IPS-NIHi7 (cell line): ENCODE measurements around the gene GPC4.
"Not testable (repeated sequence)": the region's sequence is repeated elsewhere in the genome, so short reads cannot be mapped to it uniquely, and the experiment has no call there.

Source experiments
- DNase-seq: peaks from one replicate; pipeline ENCODE4 v3.0.0; 2012; ENCODE audit warnings: mixed read lengths; ENCODE audit errors: extremely low spot score

Gene GPC4

DNA sequence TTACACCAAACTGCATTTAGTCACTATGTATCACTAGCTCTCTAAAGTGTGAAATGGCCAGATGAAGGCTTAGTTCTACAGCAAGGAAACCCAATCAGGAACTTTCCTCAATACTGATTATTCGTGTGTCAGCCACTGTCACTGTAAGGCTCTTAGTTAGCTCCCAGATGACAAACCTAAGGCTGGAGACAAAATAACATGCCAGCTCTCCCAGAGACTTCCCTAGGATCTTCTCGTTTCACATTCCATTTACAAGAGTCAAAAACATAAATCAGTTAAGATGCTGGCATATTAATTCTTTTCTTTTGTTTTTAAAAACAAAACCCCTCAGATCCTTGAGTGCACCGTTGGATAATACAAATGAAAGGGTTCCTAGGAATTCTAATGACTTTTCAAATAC, 109.0 kb downstream of the GPC4 start:
- no peak for DNase-seq

DNA sequence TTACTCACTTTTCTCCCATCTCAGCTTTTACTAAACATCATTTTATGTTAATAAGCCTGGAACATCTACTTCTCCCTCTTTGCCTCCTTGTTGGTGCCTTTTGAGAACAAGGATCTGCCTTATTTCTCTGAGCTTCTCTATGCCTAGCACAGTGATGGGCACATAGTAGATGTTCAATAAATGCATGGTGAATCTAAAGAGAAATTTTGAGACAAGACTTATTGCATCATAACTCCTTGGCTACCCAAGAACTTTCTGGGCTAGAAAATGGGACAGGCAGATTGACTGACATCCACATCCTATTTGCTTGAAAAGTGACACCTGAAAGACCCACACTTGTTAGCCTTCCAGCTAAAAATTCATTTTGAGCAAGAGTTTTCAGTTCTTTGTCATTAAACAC, 109.9 kb downstream of the GPC4 start:
- no peak for DNase-seq

DNA sequence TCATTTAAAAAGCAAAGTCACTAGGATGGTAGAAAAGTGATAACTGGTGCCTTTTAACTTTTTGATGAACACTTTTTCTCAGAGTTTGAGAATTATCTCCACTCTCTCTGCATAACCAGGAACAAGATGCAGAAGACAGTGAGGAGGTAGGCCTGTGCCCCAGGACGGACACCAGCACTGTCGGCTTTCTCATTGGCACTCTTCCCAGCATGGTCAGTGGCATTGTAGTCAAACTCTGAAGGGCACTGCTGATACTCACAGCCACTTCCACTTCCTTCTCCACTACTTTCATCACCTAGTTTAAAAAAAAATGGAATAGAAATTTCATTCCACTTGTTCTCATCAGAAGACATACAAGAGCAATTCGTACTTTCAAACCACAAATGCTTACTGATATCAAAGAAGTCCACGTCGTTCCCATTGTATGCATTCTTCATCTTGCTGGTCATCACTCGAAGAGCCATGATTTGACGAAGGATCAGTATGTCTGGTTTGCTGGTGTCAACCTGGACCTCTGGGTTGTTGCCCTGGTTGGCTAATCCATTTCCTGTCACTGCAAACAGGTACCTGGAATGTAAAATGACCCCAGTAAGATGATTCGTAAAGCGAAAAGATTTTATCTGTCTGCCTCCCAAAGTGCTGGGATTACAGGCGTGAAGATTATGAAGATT, 112.4 kb downstream of the GPC4 start:
- DNase-seq: no peak

DNA sequence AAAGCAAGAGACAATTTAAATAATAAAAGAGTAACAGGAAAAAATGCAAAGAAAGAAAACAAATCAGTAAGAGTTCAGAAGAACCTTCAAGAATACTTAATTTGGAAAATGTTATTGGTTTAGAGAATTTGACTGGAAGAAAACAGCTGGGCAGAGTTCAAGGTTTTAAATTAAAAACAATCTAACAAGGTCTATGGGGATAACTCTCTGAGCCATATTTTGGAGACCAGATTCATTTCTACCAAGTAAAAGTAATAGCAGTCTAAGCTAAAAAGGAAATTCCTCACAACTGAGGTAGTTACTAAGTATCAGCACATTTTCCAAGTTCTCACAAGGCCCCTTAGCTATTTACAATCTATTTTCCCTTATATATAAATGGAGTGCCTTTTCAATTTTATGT, 114.7 kb downstream of the GPC4 start:
- DNase-seq: no peak

DNA sequence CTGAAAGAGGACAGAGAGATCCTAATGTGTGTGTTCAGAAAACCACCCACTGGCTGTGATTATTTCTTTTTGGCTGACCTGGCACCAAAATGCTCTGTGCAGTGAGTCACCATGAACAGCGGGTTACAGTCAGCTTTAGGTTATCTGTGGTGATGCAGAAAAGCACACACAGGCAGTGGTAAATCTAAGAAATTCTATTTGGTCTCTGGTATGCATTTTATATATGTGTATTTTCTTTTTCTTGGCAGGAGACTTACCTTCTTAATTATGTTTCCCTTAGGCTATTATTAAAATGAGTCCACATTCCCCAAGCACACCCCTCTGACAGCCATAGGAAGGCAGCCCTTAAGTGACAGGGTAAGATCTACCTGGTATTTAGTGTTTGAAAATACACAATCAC, 118.0 kb downstream of the GPC4 start:
- DNase-seq: no peak

DNA sequence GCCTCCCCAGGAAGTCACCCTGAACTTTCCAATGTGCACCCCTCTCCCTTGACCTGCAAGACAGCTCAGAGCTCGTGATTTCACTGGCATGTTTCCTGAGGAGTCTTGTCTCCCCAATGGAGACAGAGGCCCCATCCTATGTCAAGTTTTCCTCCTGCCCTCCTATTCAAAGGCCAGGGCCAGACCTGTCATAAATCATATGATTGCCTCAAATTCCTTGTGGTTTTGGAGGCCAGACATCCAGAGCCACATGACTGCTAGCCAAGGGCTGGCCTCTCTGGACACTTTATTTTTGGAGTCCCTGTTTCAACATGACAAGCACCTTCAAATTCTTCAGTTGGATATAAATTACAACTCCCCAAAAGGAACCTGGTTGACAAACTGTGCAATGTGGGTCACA, 121.2 kb downstream of the GPC4 start:
- DNase-seq: no peak

DNA sequence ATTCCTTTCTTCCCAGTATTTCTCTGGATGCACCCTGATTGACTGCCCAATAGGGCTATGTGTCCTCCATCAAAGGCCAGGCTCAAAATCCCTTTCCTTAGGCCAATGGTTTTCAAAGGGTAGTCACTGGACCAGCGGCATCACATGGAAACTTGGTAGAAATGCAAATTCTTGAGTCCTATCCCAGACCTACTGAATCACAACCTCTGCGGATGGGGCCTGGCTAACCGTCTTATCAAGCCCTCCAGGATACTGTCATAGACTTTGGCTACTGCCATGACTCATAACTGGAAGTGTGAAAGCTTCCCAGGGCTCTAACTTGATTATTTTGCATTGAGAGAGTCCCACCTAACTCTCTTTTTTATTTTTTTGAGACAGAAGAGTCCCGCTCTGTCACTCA, 125.2 kb downstream of the GPC4 start:
- DNase-seq: no peak

DNA sequence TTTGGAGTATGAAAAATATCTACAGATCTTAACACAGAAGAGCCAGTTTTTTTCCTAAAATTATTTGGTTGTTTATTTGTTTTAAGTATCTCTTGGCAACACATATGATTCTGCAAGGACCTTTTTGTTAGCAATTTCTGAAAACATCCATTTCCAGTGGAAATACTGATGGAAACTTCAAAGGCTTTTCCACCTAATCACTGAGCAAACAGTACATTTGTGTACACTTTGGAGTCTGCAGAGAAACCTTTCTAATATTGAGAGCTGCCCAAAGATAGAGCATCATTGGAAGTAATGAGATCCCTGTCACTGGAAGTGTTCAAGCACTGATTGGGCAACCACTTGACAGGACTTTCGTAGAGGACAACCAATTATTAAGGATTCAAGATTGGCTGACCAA, 127.4 kb downstream of the GPC4 start:
- no peak for DNase-seq

DNA sequence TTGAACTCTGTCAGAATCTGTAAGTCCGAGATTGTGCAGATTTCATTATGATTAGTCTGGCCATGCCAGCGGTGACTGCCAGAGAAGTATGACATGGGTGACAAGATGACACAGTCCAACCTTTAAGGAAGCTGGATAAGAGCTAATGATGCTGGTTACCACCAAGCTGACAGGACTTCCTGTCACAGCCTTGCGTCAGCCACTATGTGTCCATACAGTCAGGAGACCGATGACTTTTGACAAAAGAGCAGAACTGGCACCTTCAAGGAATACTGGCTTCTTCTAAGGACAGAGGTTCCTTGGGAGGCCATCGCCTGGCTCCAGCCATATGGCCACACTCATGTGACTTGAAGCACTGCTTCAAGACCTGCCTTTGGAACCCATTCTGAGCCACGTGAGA, 129.9 kb downstream of the GPC4 start:
- no peak for DNase-seq

DNA sequence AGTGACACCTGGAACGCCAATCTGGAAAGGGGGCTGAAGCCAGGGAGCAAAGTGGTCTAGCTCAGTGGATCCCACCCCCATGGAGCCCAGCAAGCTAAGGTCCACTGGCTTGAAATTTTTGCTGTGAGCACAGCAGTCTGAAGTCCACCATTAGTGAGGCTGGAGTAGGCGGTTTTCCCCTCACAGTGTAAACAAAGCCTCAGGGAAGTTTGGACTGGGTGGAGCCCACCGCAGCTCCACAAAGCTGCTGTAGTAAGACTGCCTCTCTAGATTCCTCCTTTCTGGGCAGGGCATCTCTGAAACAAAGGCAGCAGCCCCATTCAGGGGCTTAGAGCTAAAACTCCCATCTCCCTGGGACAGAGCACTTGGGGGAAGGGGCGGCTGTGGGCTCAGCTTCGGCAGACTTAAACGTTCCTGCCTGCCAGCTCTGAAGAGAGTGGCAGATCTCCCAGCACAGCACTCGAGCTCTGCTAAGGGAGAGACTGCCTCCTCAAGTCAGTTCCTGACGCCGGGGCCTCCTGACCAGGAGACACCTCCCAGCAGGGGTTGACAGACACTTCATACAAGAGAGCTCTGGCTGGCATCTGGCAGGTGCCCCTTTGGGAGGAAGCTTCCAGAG, 136.1 kb downstream of the GPC4 start:
- not testable (repeated sequence) for DNase-seq

DNA sequence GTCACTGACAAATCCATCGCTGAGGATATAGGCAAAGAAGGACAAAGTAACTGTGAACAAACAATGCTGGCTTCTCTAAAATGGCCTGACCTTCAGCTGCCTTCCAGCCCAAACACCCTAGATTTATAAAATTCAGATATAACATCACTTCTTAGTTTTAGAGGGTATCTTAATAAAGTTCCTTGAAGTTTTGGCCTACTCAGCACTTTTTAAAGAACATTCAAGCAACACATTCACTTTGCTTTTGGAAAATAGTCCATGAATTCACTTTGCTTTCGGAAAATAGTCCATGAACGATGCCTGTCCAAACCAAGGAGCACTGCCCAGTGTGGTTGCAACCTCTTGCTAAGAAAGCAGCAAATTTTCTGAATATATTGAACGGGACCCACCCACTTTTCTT, 142.1 kb downstream of the GPC4 start:
- DNase-seq: no peak

DNA sequence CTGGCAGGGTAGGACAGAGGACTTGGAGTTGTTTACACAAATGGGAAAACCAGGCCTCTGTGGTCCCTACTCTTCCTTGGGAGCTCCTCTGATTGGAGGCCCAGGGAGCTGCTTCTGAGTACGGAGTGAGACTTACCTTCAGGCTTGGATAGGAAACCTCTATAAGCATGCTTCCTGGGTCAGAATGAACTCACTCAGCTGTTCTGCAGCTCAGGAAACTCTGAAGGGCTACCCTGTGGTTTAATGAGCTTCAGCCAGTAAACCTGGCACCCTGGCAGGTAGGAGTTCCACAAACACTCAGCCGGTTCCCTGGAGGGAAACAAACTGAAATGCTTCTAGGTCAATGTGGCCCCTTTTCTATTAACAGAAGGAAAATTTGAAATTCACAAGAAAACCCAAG, 146.1 kb downstream of the GPC4 start:
- no peak for DNase-seq

DNA sequence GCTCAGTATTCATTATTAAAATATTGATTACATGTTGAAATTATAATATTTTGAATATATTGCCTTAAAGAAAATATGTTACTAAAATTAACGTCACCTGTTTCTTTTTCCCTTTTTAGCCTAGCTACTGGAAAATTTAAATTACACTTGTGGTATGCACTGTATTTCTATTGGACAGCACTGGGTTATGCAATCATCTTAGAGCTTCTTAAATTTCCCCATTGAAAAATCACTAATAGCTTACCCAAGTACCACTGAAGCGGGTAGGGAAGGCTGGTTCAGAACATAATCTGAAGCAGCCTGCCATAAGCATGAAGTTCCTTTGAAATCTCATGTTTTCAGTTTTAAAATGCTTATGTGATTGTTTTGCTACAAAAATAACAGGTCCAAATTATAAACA, 147.7 kb downstream of the GPC4 start:
- no peak for DNase-seq

DNA sequence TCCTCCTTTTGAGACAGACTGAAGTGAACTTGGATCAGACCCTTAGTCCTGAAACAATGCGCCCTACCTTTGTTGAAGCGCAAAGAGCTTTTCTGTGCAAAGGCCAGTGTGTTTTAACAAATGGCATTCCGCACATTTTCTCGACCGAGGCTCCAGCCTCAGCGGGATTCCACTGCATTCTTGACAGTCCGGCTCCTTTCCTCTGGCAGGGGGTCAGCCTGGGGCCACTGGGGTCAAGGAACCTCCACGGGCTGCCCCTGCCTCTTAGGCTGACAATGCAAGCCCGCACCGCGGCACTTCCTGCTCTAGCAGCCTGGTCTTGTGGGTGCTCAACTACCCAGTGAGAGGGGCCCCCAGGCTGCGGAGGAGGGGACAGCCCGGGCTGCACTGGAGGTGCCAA, 150.0 kb downstream of the GPC4 start:
- DNase-seq: peak; percentile 93

DNA sequence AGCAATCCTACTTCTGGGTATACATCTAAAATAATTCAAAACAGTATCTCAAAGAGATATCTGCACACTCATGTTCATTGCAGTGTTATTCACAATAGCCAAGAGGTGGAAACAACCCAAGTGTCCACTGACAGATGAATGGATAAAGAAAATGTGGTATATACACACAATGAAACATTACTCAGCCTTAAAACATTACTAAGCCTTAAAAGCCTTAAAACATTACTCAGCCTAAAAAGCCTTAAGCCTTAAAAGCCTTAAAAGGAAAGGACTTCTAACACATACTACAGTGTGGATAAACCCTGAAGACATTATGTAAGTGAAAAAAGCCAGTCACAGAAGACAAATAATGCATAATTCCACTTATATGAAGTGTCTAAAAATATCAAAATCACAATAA, 156.8 kb downstream of the GPC4 start:
- DNase-seq: no peak

DNA sequence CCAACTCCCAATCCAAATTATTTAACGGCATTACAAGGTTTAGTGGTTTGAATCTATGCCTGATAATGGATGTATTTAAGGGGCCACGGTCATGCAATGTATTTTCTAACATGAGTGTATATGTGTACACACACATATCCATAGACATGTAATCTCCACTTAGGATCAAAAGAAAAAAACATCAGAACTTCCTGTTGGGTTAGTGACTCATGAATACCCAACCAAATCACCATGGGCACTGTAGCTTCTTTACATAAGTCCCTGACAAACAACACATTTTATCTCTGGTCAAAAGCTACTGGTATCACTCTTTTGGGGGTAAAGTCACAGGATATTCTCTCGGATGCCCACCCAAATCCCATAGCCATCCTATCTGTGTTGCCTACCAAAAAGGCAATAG, 160.6 kb downstream of the GPC4 start:
- no peak for DNase-seq

DNA sequence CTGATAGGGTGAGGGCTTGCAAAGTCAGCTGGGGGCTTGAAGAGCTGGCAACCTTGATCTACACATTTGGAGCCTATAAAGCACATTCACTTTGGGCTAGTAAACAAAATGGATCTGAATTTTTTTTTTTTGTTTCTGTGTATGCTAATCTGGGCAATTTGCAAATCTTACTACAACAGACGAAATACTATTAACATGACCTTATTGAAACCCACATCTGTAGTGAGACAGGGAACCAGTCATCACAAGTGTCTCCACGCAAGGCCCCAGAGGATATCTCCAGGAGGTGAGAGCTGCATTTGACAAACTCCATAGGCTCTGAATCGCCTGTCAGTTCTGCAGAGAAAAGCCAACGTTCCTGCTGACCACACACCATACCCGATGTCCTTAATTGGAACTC, 164.1 kb downstream of the GPC4 start:
- no peak for DNase-seq

DNA sequence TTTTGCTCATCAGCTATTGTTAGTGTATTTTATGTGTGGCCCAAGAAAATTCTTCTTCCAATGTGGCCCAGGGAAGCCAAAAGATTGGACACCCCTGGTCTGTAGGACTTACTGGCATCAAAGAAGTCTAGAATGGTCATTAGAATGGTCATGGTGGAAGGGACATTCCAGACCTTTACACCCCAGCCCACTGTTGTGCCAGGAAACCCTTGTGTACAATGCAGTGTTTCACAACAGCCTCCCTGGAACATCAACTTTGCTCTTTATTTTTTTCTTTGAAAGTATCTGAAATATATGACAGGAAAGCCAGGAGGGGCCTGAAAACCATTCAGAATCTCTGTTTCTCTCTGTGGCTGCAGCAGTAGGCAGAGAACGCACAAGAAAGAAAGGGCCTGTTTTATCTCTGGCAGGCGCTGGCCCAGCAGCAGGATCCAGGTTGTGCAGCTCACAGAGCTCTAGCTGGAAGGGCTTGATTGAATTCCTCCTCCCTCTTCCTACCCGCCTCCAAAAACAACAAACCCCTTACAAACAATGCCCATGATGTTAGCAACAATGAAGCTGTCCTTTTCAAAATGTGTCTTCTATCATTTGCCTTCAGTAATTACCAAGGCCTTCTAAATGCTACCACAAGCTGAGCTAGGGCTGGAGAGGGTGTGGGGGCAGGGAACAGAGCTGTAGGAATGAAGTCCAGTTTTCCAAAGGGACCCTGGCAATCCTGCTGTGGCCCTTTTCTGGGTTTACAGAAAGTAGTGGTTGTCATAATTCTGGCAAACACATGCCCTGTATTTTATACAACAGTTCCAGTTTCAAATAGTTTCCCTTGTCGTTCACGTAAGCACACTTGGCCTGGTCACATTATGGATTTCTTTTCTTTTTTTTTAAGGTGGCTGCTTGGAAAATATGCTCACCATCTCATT, 164.8 kb downstream of the GPC4 start:
- DNase-seq: peak; percentile 45
